ENCODE data around the gene RUNX3.

DNA sequence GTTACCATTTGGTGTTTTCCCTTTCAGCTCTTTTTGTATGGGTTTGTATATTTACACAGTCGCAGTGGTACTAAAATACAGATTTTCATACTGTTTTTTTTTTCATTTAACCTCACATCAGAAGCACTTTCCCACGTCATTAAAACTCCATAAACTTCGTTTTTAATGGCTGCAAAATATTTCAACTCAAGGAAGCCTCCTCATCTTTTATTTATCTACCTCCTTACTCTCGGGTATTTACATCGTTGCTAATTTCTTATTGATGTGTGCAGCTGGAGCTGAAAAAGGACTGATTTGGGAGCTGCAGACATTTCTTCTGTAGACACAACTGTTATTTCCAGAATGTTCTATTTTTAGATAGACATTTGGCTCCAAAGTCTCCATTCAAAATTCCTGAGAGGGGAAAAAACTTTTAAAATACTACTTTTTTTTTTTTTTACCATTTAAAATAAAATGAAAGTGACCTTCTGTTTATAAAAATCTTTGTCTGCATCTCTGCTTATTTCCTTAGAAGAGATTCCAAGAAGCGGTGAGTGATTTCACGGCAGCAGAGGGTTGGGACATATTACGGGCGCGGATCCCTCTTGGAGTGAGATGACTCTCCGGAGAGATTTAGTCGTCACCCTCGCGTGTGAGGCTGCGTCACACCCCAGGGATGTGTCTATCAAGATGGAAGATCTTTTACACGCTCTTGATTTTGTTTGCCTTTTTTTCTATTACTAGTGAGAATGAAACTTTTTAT is 10.1 kb downstream of the RUNX3 start:
- TF ChIP-seq, protein P1, sequence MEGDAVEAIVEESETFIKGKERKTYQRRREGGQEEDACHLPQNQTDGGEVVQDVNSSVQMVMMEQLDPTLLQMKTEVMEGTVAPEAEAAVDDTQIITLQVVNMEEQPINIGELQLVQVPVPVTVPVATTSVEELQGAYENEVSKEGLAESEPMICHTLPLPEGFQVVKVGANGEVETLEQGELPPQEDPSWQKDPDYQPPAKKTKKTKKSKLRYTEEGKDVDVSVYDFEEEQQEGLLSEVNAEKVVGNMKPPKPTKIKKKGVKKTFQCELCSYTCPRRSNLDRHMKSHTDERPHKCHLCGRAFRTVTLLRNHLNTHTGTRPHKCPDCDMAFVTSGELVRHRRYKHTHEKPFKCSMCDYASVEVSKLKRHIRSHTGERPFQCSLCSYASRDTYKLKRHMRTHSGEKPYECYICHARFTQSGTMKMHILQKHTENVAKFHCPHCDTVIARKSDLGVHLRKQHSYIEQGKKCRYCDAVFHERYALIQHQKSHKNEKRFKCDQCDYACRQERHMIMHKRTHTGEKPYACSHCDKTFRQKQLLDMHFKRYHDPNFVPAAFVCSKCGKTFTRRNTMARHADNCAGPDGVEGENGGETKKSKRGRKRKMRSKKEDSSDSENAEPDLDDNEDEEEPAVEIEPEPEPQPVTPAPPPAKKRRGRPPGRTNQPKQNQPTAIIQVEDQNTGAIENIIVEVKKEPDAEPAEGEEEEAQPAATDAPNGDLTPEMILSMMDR (IDR thresholded peaks at IDR 0.05) = no peak
- TF ChIP-seq POLR2A (IDR thresholded peaks at IDR 0.05) = no peak
